Caco-2 (cell line): ENCODE data around the gene POFUT2. TPM values are rescaled to one million over a fixed set of nuclear protein-coding genes. Genes with fewer than 3 reads are reported as not detected.

Experiments
- BruUV-seq: library from RNA; stranded (reverse); fragments of 400-500 nt; replicated peaks from 2 replicates; lab custom pipeline; 2021; lab: Mats Ljungman, UMichigan
- CTCF ChIA-PET: fragments of 300-600 bp; sonication (Branson Sonifier 250); formaldehyde crosslinking; loops from one replicate; lab custom pipeline; 2022; ENCODE audit warnings: antibody characterized with exemption; lab: Charles Lee
- POLR2A ChIA-PET: fragments of 300-600 bp; sonication (Branson Sonifier 250); formaldehyde crosslinking; loops from one replicate; lab custom pipeline; 2022; ENCODE audit warnings: antibody characterized with exemption; lab: Charles Lee
- DNase-seq, 2 experiments: peaks; one replicate each; pipeline versions ENCODE4 v3.0.0 to v3.0.0-alpha.2; 2020 to 2022
- H3K27me3 ChIP-seq: replicated peaks from 2 replicates; pipeline ENCODE4 v1.6.0; 2011; ENCODE audit warnings: low read length; ENCODE audit not compliant: control insufficient read depth, insufficient read depth
- H3K36me3 ChIP-seq: 2 replicates; pipeline ENCODE4 v1.5.1; 2011; ENCODE audit warnings: low read length; ENCODE audit not compliant: control insufficient read depth, insufficient read depth
- H3K4me1 ChIP-seq: fragments of 250-450 bp; sonication (Bioruptor Pico); 2 replicates; pipeline ENCODE4 v1.5.1; 2020; ENCODE audit warnings: mild to moderate bottlenecking
- H3K4me3 ChIP-seq: 2 replicates; pipeline ENCODE4 v1.5.1; 2011; ENCODE audit warnings: low read depth, mild to moderate bottlenecking, control low read depth, low read length
- H3K9me3 ChIP-seq: fragments of 250-450 bp; sonication (Bioruptor Pico); 2 replicates; pipeline ENCODE4 v1.5.1; 2020; ENCODE audit warnings: mild to moderate bottlenecking, moderate library complexity
- H3K27ac Mint-ChIP-seq: one replicate; pipeline ENCODE4 v1.8.0; 2022; ENCODE audit warnings: mixed read lengths; ENCODE audit not compliant: unreplicated experiment
- H3K27me3 Mint-ChIP-seq: one replicate; pipeline ENCODE4 v1.8.0; 2022; ENCODE audit warnings: mixed read lengths; ENCODE audit not compliant: insufficient read depth, unreplicated experiment
- H3K36me3 Mint-ChIP-seq: one replicate; pipeline ENCODE4 v1.8.0; 2022; ENCODE audit warnings: mild to moderate bottlenecking, mixed read lengths; ENCODE audit not compliant: insufficient read depth, unreplicated experiment
- H3K4me1 Mint-ChIP-seq: one replicate; pipeline ENCODE4 v1.8.0; 2022; ENCODE audit warnings: low read depth, mixed read lengths; ENCODE audit not compliant: unreplicated experiment
- H3K4me3 Mint-ChIP-seq: one replicate; pipeline ENCODE4 v1.8.0; 2022; ENCODE audit warnings: mild to moderate bottlenecking, moderate library complexity, mixed read lengths; ENCODE audit not compliant: unreplicated experiment
- H3K9me3 Mint-ChIP-seq: one replicate; pipeline ENCODE4 v1.8.0; 2022; ENCODE audit warnings: mixed read lengths; ENCODE audit not compliant: unreplicated experiment
- intact Hi-C: fragments of 100-400 bp; cut with micrococcal nuclease; formaldehyde crosslinking; loops from one replicate; pipeline ENCODE4 v1.10.0; 2022; ENCODE audit not compliant: unreplicated experiment
- total RNA-seq: library from RNA; stranded (reverse); gene quantifications from 2 replicates; pipeline ENCODE4 v1.2.3, GENCODE V29; 2022
- TF ChIP-seq, protein P1 (sequence below), 2 experiments: fragments of 200-600 bp in 1 of 2; IDR thresholded peaks; 1 replicate in 1 of 2; 2 replicates in 1 of 2; pipeline versions ENCODE4 v1.5.1 to v1.8.0; 2011 to 2022; ENCODE audit warnings: antibody characterized with exemption in 1 of 2, control low read depth in 1 of 2, inconsistent platforms in 1 of 2, low read depth in 1 of 2, low read length in 1 of 2, mild to moderate bottlenecking in 1 of 2, moderate library complexity in 1 of 2; ENCODE audit not compliant: insufficient read depth in 1 of 2, severe bottlenecking in 1 of 2, unreplicated experiment in 1 of 2

Gene POFUT2
- total RNA-seq, 1 experiment from 2014 or later, result 32.0 TPM

DNA sequence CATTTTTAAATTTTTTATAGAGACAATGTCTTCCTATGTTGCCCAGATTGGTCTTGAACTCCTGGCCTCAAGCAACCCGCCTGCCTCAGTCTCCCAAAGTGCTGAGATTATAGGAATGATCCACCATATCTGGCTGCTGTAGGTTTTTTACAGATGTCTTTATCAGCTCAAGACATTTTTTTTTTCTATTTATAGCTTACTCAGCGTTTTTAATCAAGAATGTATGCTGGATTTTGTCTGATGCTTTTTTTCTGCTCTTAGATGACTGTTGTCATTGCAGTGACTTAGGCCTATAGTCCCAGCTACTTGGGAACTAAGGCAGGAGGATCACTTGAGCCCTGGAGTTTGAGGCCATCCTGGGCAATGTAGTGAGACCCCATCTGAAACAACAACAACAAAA lies 72.5 kb downstream of the POFUT2 start:
- DNase-seq, result no peak
- peaks cover 30% of the 10 kb centered on the region for H3K9me3 Mint-ChIP-seq
- no peaks in the 10 kb centered on the region for H3K4me1 Mint-ChIP-seq
- BruUV-seq, result no TSS peak
- H3K27me3 Mint-ChIP-seq, result no peaks in the 10 kb centered on the region
- ChIA-PET CTCF (no interaction called here), POLR2A (no interaction called here)
- no peaks in the 10 kb centered on the region for H3K36me3 ChIP-seq
- H3K27me3 ChIP-seq, result no peaks in the 10 kb centered on the region
- TF ChIP-seq, protein P1, sequence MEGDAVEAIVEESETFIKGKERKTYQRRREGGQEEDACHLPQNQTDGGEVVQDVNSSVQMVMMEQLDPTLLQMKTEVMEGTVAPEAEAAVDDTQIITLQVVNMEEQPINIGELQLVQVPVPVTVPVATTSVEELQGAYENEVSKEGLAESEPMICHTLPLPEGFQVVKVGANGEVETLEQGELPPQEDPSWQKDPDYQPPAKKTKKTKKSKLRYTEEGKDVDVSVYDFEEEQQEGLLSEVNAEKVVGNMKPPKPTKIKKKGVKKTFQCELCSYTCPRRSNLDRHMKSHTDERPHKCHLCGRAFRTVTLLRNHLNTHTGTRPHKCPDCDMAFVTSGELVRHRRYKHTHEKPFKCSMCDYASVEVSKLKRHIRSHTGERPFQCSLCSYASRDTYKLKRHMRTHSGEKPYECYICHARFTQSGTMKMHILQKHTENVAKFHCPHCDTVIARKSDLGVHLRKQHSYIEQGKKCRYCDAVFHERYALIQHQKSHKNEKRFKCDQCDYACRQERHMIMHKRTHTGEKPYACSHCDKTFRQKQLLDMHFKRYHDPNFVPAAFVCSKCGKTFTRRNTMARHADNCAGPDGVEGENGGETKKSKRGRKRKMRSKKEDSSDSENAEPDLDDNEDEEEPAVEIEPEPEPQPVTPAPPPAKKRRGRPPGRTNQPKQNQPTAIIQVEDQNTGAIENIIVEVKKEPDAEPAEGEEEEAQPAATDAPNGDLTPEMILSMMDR (IDR thresholded peaks at IDR 0.05; ENCODE audit: insufficient read depth in 1 of 2, low read depth in 1 of 2, low read length in 1 of 2, severe bottlenecking in 1 of 2, unreplicated experiment in 1 of 2), result no peak
- no peak overlapping the region for H3K27ac Mint-ChIP-seq
- peaks cover 5% of the 10 kb centered on the region for H3K36me3 Mint-ChIP-seq
- peaks cover 12% of the 10 kb centered on the region for H3K9me3 ChIP-seq
- intact Hi-C loops, result no loop called here
- no peak overlapping the region for H3K4me3 ChIP-seq
- H3K4me1 ChIP-seq, result no peaks in the 10 kb centered on the region
- H3K4me3 Mint-ChIP-seq, result no peak overlapping the region

Other genes starting within 250 kb of the POFUT2 start
- gene ADARB1, start 213.3 kb downstream of the POFUT2 start, total RNA-seq, result 25.4 and 25.8 TPM in 2 replicates
- 160 and 170 TPM in 2 replicates for gene COL18A1, start 117.3 kb upstream of the POFUT2 start, total RNA-seq